GM19372 (cell line): Measurements from ENCODE around the gene ATP1A2.

Experiments used
- ATAC-seq: cut with Tn5 transposase; IDR thresholded peaks from one replicate; pipeline ENCODE4 v1.9.1; 2021; ENCODE audit warnings: mild to moderate bottlenecking, low read depth, moderate library complexity; ENCODE audit not compliant: unreplicated experiment

ATP1A2 gene

DNA sequence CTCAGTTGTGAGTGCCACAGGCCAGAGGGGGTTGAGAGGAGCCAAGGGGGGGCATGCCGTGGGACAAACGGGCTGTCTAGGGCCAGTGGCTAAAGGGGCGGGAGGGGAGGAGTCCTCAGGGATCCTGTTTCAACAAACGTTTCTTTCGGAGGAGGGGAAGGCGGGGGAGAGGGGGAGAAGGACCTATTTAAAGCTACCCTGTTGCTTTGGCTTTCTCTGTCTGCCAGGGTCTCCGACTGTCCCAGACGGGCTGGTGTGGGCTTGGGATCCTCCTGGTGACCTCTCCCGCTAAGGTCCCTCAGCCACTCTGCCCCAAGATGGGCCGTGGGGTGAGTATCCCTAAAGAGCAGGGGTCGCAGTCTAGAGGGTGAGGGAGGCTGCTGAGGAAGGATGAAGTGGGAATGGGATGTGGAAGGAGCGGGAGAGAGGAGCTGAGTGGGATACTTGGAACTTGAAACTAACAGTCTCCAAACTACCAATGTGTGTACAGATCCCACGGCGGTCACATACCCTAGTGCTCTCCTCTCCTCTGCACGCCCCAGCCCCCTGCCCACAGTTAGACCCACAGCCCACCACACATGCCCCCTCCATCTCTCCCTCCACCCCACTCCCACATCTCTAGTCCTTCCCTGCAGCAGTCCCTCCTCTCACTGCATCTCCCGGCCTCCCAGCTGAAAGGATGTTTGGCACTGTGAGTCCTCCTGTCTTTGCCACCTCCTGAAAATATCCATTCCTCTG is at the start of gene ATP1A2:
Gene ATP1A2 (plus strand): TSS at position 215 of the 738 bp plus-strand sequence. CDS start 103 bp downstream, at position 318.
- no peak for ATAC-seq

DNA sequence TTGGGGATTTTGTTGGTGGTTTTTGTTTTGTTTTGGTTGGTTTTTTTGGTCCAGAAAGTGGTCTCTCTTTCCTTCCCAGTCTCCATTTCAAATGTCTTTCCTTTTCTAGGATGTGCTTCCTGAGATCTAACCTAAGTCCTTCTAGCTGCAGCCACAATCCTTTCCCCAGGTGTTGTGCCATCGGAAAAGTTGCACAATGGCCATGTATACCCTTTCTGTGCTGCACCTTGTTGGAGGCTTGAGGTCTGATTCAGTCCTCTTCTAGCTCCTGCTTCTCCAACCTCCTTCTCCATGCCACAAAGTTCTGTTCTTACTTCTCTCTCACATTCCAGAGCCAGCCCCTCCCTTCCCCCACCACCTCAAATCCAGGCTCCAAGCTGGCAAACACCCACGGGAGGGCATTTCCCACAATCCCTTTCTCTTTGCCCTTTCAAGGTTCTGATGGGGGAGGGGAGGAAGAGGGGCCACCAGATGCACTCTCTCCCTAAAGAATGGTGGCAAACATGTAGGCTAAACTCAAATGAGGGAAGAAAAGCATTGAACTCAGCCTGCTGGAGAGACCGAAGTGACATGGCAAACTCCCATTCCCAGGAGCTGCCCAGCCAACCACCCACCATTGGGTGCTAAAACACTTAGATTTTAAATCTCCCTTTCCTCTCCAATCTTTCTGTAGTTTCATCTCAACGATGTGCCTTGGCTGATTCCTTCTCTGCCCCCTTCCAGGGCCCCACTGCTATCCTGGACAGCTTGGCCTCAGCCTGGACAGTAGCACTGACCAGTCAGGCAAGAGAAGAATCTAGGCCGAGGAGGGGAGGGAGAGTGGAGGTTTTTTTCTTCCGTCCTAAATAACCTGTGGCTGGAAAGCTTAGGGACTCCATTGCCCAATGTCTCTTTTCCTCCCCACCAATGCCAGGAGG is 48.5 kb upstream of the ATP1A2 start:
- no peak for ATAC-seq

DNA sequence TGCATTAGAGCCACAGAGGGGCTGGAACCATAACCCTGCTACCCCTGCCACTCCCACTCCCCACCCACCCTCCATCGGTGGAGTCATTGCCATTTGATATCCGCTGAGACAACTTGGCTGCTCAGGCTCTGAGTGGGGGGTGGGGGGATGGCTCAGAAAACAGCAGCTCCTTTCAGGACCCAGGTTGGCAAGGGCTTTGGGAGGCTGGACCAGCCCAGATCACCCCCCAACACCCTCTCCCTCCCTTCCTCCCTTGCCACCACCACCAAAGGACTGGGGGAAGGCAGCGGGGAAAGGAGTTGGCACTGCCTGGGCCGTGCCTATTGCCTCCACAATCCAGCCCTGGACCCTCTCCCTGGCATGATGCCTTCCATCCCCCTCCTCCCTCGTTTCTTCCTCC is 47.3 kb upstream of the ATP1A2 start:
- no peak for ATAC-seq

DNA sequence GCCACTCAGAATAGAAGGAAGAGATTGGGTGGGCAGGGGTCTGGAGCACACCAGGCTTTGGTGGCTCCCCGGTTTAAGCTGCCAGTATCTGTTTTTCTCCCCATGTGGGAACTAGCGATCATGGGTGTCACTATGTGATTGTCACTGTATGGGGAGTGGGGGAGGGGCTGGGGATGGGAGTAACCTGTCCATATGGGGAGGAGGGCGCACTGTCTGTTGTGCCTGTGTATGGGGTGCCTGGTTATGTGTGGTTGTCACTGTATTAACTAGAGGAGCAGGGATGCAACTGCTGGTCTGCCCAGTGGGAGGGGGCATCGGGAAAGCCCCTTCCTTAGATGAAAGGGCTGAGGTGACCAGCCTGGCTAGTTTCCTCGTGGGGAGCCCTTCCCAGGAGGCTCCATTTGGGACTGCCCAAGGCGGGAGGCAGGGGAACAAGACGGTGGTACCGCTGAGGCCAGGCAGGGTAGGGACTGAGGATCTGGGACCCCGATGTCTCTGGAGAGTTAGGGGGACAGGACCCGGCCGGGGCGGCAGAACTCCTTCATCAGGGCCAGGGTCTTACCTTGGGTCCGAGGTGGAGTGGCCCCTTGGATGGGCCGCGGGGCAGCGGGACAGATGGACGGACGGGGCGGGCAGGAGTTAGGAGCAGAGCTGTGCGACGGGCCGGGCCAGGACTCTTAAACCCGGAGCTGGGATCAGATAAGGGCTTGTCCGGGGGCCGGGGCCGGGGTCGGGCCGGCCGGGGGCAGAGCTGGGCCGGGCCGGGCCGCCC is 45.9 kb upstream of the ATP1A2 start, which contains the start of gene KCNJ10:
Gene KCNJ10 (minus strand): TSS at position 701 of the 772 bp plus-strand sequence. CDS start 27,628 bp downstream, outside the sequence.
- no peak for ATAC-seq

DNA sequence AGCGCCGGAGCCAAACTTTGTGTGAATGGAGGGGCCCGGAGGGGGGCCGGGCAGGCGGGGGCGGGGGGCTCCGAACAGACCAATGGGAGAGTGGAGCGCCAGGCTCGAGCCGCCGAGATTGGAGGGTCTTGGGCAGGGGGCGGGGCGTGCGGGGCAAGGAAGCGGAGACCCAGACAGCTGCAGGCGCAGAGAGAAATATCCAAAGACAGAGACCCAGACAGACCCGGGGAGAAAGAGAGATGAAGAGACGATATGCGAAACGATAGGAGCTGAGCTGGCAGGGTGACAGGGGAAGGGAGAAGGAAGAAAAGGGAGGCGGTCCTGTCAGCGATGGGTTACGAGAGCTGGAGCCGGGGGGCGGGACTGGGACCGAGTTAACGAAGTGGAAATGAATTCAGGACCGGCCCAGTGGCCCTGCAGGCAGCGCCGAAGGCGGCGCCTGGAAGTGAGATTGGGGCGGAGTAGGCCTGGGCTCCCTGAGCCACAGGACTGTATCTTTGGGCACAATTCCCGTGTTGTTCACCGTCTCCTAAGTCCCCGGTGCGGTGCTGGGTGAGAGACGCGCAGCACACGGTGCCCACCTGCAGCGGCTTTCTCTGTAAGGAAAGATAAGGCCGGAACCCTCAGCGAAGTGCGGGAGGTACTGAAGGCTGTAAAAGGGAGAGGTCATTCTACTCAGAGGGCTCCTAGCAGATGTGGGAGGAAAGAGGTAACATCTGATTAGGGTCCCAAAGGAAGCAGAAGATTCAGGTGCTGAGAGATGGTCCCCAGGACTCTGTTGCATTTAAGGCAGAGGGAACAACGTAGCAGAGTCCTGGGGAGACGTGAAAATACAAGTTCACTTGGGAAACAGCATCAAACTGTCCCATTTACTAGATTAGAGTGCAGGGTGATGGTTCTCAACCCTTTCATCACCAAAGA is 45.1 kb upstream of the ATP1A2 start:
- ATAC-seq, result no peak

DNA sequence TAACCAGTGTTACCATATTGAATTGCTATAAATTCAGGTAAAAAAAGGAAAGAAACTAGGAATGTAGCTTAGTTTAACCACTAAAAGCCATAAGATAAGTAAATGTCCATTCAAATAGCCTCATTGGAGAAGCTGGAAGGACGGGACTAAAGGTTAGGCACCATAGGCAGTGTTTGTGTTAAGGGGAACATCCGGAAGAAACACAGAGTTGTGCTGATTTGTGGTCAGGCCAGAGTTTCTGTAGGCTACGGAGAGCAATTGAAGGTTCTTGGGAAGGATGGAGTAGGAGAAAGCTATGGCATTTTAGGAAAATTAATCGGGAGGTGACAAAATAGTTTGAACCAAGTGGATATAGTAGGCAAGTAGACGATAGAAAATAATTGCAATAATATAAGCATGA is 44.3 kb upstream of the ATP1A2 start:
- no peak for ATAC-seq

DNA sequence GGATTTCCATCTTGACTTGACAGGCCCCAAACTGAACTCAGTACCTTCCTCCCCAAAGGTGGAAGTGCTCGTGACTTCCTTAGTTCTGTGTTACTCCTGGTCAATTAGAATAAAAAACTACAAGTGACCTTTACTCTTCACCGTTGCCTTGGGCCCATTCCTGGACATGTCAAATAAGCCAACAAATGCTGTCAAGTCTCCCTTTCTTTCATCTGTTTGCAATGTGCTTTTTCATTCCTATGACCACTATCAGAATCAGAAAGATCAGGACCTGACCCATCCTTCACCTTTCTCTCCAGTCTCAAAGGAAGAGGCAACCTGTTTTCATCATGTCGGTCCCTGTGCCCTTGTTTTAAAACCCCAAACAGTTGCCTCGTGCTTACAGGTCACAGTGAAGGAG is 40.7 kb upstream of the ATP1A2 start:
- ATAC-seq, result no peak

DNA sequence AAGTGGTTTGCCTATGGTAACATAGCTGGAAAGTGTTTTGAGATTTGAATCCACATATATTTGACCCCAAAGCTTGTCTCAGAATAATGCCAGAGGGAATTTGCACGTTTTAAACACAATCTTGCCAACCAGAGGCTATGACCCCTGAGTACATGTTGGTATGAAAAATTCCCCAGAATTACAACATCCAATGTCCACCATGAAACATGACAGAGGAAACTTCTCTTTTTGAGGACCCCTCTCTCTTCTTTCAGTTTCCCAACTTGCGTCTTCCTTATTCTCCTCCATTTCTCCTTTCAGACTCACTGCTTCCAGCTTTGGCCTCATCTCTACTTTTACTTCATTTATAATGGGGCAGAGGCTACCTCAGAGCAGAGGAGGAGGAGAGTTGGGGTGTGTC is 39.7 kb upstream of the ATP1A2 start:
- no peak for ATAC-seq

DNA sequence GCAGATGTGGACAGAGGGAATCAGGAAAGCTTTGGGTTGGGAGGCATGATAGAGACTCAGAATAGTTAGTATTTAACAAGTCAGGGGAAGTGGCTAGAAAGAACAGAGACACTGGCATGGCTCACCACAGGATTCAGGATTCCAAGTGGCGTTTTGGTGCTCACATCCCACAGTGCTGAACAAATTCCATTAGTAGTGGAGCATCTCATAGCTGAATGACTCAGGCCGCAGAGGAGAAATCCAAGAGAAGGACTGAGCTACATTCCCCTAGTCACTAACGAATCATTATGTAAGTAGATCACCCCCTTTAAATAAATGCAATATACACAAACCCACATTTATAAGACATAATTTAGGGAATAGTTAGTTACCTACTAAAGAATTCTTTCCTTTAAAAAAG is 39.3 kb upstream of the ATP1A2 start:
- no peak for ATAC-seq

DNA sequence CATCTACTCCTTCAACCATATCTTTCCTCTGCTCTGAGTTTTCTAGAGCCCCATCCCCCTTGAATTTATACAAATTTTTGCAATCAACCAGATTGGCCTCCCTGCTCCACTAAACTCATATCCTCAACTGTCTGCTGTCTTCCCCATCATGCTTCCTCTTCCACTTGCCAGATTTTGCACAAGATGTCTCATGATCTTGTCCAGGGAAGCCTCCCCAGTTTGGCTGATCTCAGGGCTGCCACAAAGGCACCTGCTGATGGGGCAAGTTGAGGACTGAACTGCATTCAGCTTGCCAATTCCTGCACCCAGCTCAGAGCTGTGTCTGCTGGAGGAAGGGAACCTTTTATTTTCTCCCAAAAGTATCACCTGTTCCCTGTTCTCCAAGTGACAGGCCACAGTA is 38.1 kb upstream of the ATP1A2 start:
- ATAC-seq, result no peak

DNA sequence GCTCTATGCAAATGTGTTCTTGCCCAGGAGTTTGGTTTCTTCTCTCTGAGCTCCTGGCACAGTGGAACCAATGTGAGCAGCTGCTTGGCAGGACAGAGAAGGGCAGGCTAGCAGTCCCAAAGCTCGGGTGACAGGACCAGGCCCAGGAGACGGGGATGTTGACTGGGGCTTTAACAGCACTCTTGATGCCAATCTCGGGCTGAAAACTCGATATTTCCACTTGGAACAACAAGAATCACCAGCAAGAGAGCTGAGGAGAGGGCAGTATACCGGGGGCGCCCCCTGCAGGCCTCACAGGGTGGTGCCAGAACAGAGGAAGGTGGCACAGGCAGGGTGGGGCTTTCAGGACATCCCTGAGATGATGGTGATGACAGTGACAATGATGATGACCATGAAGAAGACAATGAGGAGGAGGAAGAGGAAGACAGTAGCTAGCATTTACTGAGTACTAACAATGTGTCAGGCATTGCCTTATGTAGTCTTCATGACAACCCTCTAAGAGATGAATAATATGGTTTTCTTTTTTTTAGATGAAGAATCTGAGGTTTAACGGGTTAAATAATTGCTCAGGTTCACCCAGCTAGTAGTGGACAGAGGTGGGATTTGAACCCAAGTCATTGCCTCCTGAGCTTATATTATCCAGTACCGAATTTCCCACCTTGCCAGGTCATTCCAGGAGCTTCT is 36.9 kb upstream of the ATP1A2 start:
- ATAC-seq, result no peak

DNA sequence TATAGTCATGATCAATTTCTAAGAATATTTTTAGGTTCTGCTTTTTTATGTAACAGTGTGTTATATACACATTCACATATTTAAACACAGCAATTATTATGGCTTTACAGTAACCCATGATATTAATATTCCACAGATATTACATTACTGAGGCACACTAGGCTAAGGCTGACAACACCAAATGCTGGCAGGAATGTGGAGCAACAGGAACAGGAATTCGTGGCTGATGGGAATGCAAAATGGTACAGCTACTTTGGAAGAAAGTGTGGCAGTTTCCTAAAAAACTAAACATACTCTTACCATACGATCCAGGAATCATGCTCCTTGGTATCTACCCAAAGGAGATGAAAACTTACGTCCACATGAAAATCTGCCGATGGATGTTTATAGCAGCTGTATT is 36.1 kb upstream of the ATP1A2 start:
- ATAC-seq, result no peak

DNA sequence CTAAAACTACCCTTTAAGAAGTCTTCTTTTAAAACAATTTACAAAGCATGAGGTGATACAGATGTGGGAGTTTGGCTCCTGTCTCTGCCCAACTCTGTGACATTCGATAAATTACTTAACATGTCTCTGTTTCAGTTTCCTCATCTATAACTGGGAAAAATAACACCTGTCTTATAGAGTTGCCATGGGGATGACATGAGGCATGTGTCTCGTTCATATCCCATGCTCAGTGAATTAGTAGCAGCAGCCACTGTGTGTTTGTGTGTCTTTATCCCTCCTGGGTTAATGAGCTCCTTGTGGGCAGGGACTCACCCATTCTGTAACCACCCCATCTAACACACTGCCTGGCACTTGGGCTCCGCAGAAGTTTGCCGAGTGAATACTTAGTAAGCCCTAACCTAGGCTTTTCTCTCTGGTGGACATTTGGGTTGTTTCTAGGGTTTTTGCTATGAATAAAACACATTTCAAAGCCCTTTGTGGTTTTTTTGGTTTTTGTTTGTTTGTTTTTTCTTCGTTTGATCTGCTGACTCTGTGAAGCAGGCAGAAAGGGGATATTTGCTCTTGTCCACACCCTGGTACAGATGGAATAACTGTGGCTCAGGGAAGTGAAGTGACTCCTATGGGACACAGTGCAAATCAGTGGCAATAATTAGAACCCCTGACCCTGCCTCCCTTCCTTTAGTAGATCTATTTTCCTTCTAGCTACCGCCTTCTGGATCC is 35.0 kb upstream of the ATP1A2 start:
- no peak for ATAC-seq

DNA sequence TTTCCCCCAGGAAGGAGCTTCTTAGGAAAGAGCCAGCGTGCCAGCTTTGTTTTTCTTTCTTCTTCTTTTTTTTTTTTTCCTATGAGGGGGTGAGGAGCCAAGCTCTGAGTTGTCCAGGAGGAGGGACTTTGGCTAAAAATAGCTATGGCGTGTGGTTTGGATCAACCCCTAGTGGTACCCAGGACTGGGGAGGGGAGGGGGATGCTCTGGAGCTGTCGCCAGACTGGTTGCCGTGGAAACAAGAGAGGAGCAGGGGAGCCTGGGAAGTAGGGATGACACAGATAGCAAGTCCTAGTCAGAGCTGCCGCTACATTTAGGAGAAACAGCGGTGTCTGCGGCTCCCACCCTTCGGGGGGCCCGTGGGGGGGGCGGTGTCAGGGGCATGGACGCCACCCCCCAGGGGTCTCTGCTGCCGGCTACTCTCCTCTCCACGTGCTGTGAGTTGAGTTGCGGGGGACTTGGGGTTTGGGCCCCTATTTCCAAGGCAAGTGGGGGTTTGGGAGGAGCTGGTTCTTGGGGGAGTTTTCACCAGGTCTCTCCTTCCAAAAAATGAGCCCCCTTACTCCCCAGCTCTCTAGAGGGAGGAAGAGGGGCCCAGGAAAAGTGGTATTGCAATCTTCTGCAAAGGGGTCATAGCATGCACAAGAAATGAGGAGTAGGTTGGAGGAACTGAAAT is 34.2 kb upstream of the ATP1A2 start, which contains the start of gene KCNJ9:
Gene KCNJ9 (plus strand): TSS at position 278 of the 676 bp plus-strand sequence. CDS start 2,493 bp downstream, outside the sequence.
- no peak for ATAC-seq

DNA sequence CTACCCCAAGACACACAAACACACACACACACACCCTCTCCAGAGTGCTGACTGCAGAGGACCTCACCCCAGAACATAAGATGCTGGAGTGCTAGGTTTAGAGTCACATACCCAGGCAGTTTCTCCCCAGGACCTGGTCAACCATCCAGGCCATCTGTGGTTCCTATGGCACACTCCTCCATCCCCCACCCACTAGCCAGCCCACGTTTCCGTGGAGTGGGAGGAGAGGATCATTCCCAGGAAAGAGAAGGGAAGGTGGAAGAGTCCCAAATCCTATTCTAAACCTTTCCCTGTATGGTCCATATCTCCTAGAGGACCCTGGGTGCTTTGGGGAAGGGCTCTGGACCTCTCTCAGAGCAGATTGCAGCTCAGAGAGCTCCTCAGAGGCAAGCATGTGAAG is 33.1 kb upstream of the ATP1A2 start:
- no peak for ATAC-seq

DNA sequence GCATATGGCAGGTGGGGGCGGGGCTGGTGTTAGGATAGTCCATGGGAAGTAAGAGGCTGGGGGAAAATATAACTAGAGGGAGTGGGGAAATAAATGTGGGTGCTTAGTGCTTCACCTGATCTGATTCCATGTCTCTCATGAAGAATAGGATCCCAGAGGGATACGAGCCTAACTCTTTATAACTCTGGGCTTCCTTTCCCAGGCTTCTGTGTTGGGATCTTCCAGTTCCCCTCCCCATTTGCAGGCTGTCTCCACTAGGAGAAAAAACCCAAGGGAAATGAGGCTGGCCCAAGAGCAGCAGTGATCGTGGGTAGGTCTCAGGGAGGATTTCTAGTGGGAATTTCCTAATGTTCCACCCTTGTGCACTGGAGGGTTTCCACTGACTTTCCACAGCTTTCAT is 32.6 kb upstream of the ATP1A2 start:
- ATAC-seq, result no peak

DNA sequence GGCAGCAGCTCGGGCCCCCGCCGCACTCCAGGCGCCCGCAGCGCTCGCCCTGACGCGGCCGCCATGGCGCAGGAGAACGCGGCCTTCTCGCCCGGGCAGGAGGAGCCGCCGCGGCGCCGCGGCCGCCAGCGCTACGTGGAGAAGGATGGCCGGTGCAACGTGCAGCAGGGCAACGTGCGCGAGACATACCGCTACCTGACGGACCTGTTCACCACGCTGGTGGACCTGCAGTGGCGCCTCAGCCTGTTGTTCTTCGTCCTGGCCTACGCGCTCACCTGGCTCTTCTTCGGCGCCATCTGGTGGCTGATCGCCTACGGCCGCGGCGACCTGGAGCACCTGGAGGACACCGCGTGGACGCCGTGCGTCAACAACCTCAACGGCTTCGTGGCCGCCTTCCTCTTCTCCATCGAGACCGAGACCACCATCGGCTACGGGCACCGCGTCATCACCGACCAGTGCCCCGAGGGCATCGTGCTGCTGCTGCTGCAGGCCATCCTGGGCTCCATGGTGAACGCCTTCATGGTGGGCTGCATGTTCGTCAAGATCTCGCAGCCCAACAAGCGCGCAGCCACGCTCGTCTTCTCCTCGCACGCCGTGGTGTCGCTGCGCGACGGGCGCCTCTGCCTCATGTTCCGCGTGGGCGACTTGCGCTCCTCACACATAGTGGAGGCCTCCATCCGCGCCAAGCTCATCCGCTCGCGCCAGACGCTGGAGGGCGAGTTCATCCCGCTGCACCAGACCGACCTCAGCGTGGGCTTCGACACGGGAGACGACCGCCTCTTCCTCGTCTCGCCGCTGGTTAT is 31.4 kb upstream of the ATP1A2 start:
- peak; percentile 62 for ATAC-seq
